H1 (cell line): ENCODE results near the gene CHAC1. TPM values are rescaled to one million over a fixed set of nuclear protein-coding genes. Genes with fewer than 3 reads are reported as not detected.

Experiments used
- CTCF ChIA-PET: fragments of 300-600 bp; sonication (Branson Sonifier 250); formaldehyde crosslinking; loops from one replicate; lab custom pipeline; 2021; ENCODE audit not compliant: partially characterized antibody; lab: Charles Lee
- POLR2A ChIA-PET: fragments of 300-600 bp; sonication (Branson Sonifier 250); formaldehyde crosslinking; loops from one replicate; lab custom pipeline; 2021; ENCODE audit warnings: inconsistent platforms; ENCODE audit not compliant: partially characterized antibody; lab: Charles Lee
- DNase-seq, 2 experiments: peaks; one replicate each; pipeline versions ENCODE4 v3.0.0 to v3.0.0-alpha.2; 2010 to 2022; ENCODE audit warnings: low spot score in 2 of 2, low read depth in 1 of 2, mixed read lengths in 1 of 2
- FAIRE-seq: peaks from 2 replicates; lab custom pipeline; 2011; peaks lifted over from hg19 to GRCh38; lab: Jason Lieb, UNC
- H2AFZ ChIP-seq: 2 replicates; pipeline ENCODE4 v1.8.1; 2012; ENCODE audit warnings: low read length, inconsistent platforms
- H2AK5ac ChIP-seq: 2 replicates; pipeline ENCODE4 v1.6.1; 2013; ENCODE audit warnings: low read depth, low read length
- H2BK120ac ChIP-seq: replicated peaks from 2 replicates; pipeline ENCODE3; 2013; ENCODE audit warnings: low read depth, low read length, inconsistent platforms
- H2BK12ac ChIP-seq: 2 replicates; pipeline ENCODE4 v1.6.1; 2013; ENCODE audit warnings: low read depth, low read length
- H2BK15ac ChIP-seq: 2 replicates; pipeline ENCODE4 v1.6.1; 2013; ENCODE audit warnings: low read length
- H2BK20ac ChIP-seq: 2 replicates; pipeline ENCODE4 v1.6.1; 2013; ENCODE audit warnings: low read length
- H2BK5ac ChIP-seq: 2 replicates; pipeline ENCODE4 v1.6.1; 2013; ENCODE audit warnings: low read depth, low read length
- H3K14ac ChIP-seq: 2 replicates; pipeline ENCODE4 v1.6.1; 2013; ENCODE audit warnings: inconsistent platforms; ENCODE audit not compliant: insufficient read length
- H3K18ac ChIP-seq: 2 replicates; pipeline ENCODE4 v1.6.1; 2013; ENCODE audit warnings: low read length; ENCODE audit errors: extremely low read depth
- H3K23ac ChIP-seq: 2 replicates; pipeline ENCODE4 v1.6.1; 2013; ENCODE audit warnings: inconsistent platforms; ENCODE audit not compliant: insufficient read length
- H3K23me2 ChIP-seq: 2 replicates; pipeline ENCODE4 v1.6.1; 2013; ENCODE audit warnings: low read depth, low read length
- H3K27ac ChIP-seq: 2 replicates; pipeline ENCODE4 v1.6.1; 2011; ENCODE audit warnings: low read depth, low read length, inconsistent platforms
- H3K27me3 ChIP-seq, 4 experiments: replicated peaks in 1 of 4; 1 replicate in 1 of 4; 2 replicates in 3 of 4; pipeline versions ENCODE4 v1.6.1 to v1.8.1; 2011 to 2013; ENCODE audit warnings: low read length in 3 of 4, mild to moderate bottlenecking in 3 of 4, inconsistent platforms in 2 of 4, mixed read lengths in 2 of 4, moderate library complexity in 1 of 4; ENCODE audit not compliant: control insufficient read depth in 3 of 4, insufficient read depth in 3 of 4; ENCODE audit errors: extremely low read depth in 1 of 4
- H3K36me3 ChIP-seq, 4 experiments: 2 replicates each; pipeline versions ENCODE4 v1.6.1 to v1.8.1; 2011 to 2013; ENCODE audit warnings: mild to moderate bottlenecking in 4 of 4, low read length in 3 of 4, moderate library complexity in 2 of 4, control low read depth in 1 of 4, inconsistent platforms in 1 of 4; ENCODE audit not compliant: insufficient read depth in 4 of 4, control insufficient read depth in 2 of 4
- H3K4ac ChIP-seq: replicated peaks from 2 replicates; pipeline ENCODE3; 2013; ENCODE audit warnings: low read length, low read depth, mixed read lengths, inconsistent platforms; ENCODE audit not compliant: insufficient read length
- H3K4me1 ChIP-seq, 4 experiments: replicated peaks in 1 of 4; 1 replicate in 1 of 4; 2 replicates in 3 of 4; pipeline versions ENCODE4 v1.6.1 to v1.8.1; 2011 to 2013; ENCODE audit warnings: low read length in 3 of 4, inconsistent platforms in 2 of 4, mixed read lengths in 1 of 4; ENCODE audit not compliant: insufficient read depth in 4 of 4, control insufficient read depth in 3 of 4
- H3K4me2 ChIP-seq, 2 experiments: 2 replicates each; pipeline versions ENCODE4 v1.6.1 to v1.8.1; 2011 to 2013; ENCODE audit warnings: low read depth in 2 of 2, low read length in 2 of 2, control low read depth in 1 of 2, inconsistent platforms in 1 of 2, mild to moderate bottlenecking in 1 of 2; ENCODE audit not compliant: insufficient read depth in 1 of 2
- H3K4me3 ChIP-seq, 4 experiments: fragments of 200-600, 300-600 bp in 1 of 4; sonication (generic), shearing (Covaris generic), sonication (Bioruptor Twin) in 1 of 4; 2 replicates each; pipeline versions ENCODE4 v1.5.1 to v1.8.1; 2011 to 2016; ENCODE audit warnings: low read length in 4 of 4, low read depth in 3 of 4, control low read depth in 2 of 4, inconsistent platforms in 2 of 4, mild to moderate bottlenecking in 2 of 4, mixed read lengths in 1 of 4, moderate library complexity in 1 of 4; ENCODE audit not compliant: insufficient read depth in 2 of 4; ENCODE audit errors: extremely low read depth in 1 of 4
- H3K56ac ChIP-seq: replicated peaks from 2 replicates; pipeline ENCODE3; 2013; ENCODE audit warnings: low read depth, mild to moderate bottlenecking, mixed read lengths, low read length, inconsistent platforms; ENCODE audit not compliant: insufficient read length
- H3K79me1 ChIP-seq: 2 replicates; pipeline ENCODE4 v1.6.1; 2013; ENCODE audit warnings: low read depth, low read length, control low read depth
- H3K79me2 ChIP-seq, 2 experiments: 2 replicates each; pipeline versions ENCODE4 v1.6.1 to v1.8.1; 2012 to 2013; ENCODE audit warnings: low read length in 2 of 2, mild to moderate bottlenecking in 2 of 2, inconsistent platforms in 1 of 2; ENCODE audit not compliant: insufficient read depth in 2 of 2, control insufficient read depth in 1 of 2
- H3K9ac ChIP-seq, 4 experiments: replicated peaks in 1 of 4; 1 replicate in 1 of 4; 2 replicates in 3 of 4; pipeline versions ENCODE4 v1.6.1 to v1.8.1; 2011 to 2013; ENCODE audit warnings: low read depth in 3 of 4, low read length in 3 of 4, control low read depth in 2 of 4, mild to moderate bottlenecking in 2 of 4, moderate library complexity in 2 of 4, inconsistent platforms in 1 of 4; ENCODE audit errors: extremely low read depth in 1 of 4
- H3K9me3 ChIP-seq, 2 experiments: 2 replicates each; pipeline versions ENCODE4 v1.6.1 to v1.8.1; 2012 to 2013; ENCODE audit warnings: mild to moderate bottlenecking in 2 of 2, moderate library complexity in 2 of 2, control low read depth in 1 of 2, inconsistent platforms in 1 of 2, low read depth in 1 of 2, low read length in 1 of 2, mixed read lengths in 1 of 2; ENCODE audit not compliant: insufficient read depth in 2 of 2
- H4K20me1 ChIP-seq, 2 experiments: replicated peaks in 1 of 2; 2 replicates each; pipeline versions ENCODE3 to v1.8.1; 2011 to 2013; ENCODE audit warnings: inconsistent platforms in 2 of 2, low read length in 2 of 2, mild to moderate bottlenecking in 1 of 2; ENCODE audit not compliant: insufficient read depth in 2 of 2, control insufficient read depth in 1 of 2
- H4K5ac ChIP-seq: 2 replicates; pipeline ENCODE4 v1.6.1; 2013; ENCODE audit warnings: low read length, low read depth, mixed read lengths, inconsistent platforms; ENCODE audit not compliant: insufficient read length
- H4K8ac ChIP-seq: 2 replicates; pipeline ENCODE4 v1.8.0; 2013; ENCODE audit warnings: mild to moderate bottlenecking, moderate library complexity, low read length, inconsistent platforms; ENCODE audit not compliant: insufficient read depth; ENCODE audit errors: extremely low read depth
- H4K91ac ChIP-seq: replicated peaks from 2 replicates; pipeline ENCODE3; 2013; ENCODE audit warnings: low read length, mixed read lengths, inconsistent platforms; ENCODE audit not compliant: insufficient read length
- ATF2 ChIP-seq: IDR thresholded peaks from 2 replicates; pipeline ENCODE4 v1.6.1; 2012; ENCODE audit warnings: low read length, inconsistent platforms
- BRCA1 ChIP-seq: IDR thresholded peaks from 2 replicates; pipeline ENCODE4 v1.6.1; 2012; ENCODE audit warnings: low read depth, low read length, improper control_type of control experiment
- FOSL1 ChIP-seq: IDR thresholded peaks from 2 replicates; pipeline ENCODE4 v1.6.1; 2011; ENCODE audit warnings: mild to moderate bottlenecking, low read depth, low read length, moderate library complexity; ENCODE audit not compliant: insufficient read depth
- KDM1A ChIP-seq: fragments of 200-600, 300-600 bp; sonication (generic); IDR thresholded peaks from 2 replicates; pipeline ENCODE4 v1.7.1; 2016; ENCODE audit warnings: mild to moderate bottlenecking, low read length, borderline replicate concordance
- POLR2A ChIP-seq, 2 experiments: IDR thresholded peaks; 1 replicate in 1 of 2; 2 replicates in 1 of 2; pipeline ENCODE4 v1.6.1; 2011; ENCODE audit warnings: low read depth in 2 of 2, low read length in 2 of 2, mild to moderate bottlenecking in 2 of 2; ENCODE audit errors: control extremely low read depth in 1 of 2
- RFX5 ChIP-seq: IDR thresholded peaks from 2 replicates; pipeline ENCODE4 v1.6.1; 2011; ENCODE audit warnings: low read depth, low read length, improper control_type of control experiment, borderline replicate concordance
- SP1 ChIP-seq: IDR thresholded peaks from 2 replicates; pipeline ENCODE4 v1.6.1; 2011; ENCODE audit warnings: low read depth, low read length
- SUZ12 ChIP-seq: fragments of 200-600 bp; sonication (generic); IDR thresholded peaks from 2 replicates; pipeline ENCODE4 v1.6.1; 2012; ENCODE audit warnings: mild to moderate bottlenecking, inconsistent platforms, low read length, moderate library complexity, mixed read lengths
- TBP ChIP-seq: IDR thresholded peaks from 2 replicates; pipeline ENCODE4 v1.6.1; 2011; ENCODE audit warnings: low read depth, low read length, improper control_type of control experiment
- USF2 ChIP-seq: IDR thresholded peaks from 2 replicates; pipeline ENCODE4 v1.6.1; 2011; ENCODE audit warnings: low read length, improper control_type of control experiment
- WGBS, 2 experiments: shearing (Covaris generic) in 1 of 2; methylation state at CpG; one replicate each; pipeline versions ENCODE4 v1.1.6 to v1.1.7; 2013 to 2015; ENCODE audit warnings: low lambda C conversion rate in 2 of 2, mixed read lengths in 2 of 2, inconsistent platforms in 1 of 2, low coverage in 1 of 2, missing lambda C conversion rate in 1 of 2; ENCODE audit not compliant: insufficient replicate concordance in 2 of 2, insufficient coverage in 1 of 2, insufficient read length in 1 of 2; ENCODE audit errors: extremely low coverage in 1 of 2, missing lambda C conversion rate in 1 of 2; 5-methylcytosine and 5-hydroxymethylcytosine counted together
- polyA plus RNA-seq, 7 experiments: library from polyadenylated mRNA; depleted of rRNA in 3 of 7; stranded (reverse) in 5 of 7; unstranded in 2 of 7; fragments of >200 nt in 5 of 7; fragments of 200-250 nt in 2 of 7; gene quantifications; 1 replicate in 5 of 7; 2 replicates in 1 of 7; 4 replicates in 1 of 7; pipeline versions ENCODE4 v1.2.1 to v1.2.3, GENCODE V29; 2011 to 2013; ENCODE audit warnings: missing spikeins in 2 of 7, mixed read lengths in 2 of 7
- total RNA-seq: library from RNA; stranded (reverse); fragmentation: NEBNext Ultra II Directional; extraction: Animal tissue kit (Norgen Biotek cat#: 25700); gene quantifications from 2 replicates; pipeline ENCODE4 v1.2.1, GENCODE V29; 2021

CHAC1 gene
- total and polyA plus RNA-seq, 2 of the 8 experiments (the other 6 are each of a cell fraction or from before 2014, with no cell fraction given), result 34.3 to 159 TPM

GRCh38 chr15:40918799-40919392 lies 34.4 kb upstream of the CHAC1 start:
- peaks cover 0 to 17% (median 4%) of the 10 kb centered on the region in 4 experiments; a peak in 2 of 7 replicates for H3K4me1 ChIP-seq
- 0 out of 2 replicates have a peak overlapping the region, but pooled peaks have one; percentile 16 for H2BK5ac ChIP-seq
- FAIRE-seq (no peak), DNase-seq (no peak)
- H2AK5ac ChIP-seq, result no peak overlapping the region
- H3K14ac ChIP-seq, result no peak overlapping the region
- CTCF ChIA-PET, result interaction anchor here (0.6 to 24.4 kb wide), 5 partner anchors 15 to 103 kb away, joined by 4 to 619 read pairs (median 13); partner anchors contain the start of genes CHAC1, DLL4 and VPS18
- H4K8ac ChIP-seq, result peak overlapping the region; percentile 63; the same call in 1 of the 2 replicates
- H3K36me3 ChIP-seq, result no peaks in the 10 kb centered on the region
- no peak overlapping the region for H2BK15ac ChIP-seq
- no peak overlapping the region for H3K4me3 ChIP-seq
- POLR2A ChIA-PET, result interaction anchor here (0.7 to 43.8 kb wide), 6 partner anchors 9 to 365 kb away, joined by 3 to 1505 read pairs (median 4); partner anchors contain the start of genes CHAC1 and DLL4
- no peak overlapping the region for H2BK120ac ChIP-seq
- no peaks in the 10 kb centered on the region for H3K9me3 ChIP-seq
- no peak overlapping the region for H4K5ac ChIP-seq
- no peak overlapping the region for H3K4me2 ChIP-seq
- no peaks in the 10 kb centered on the region for H3K79me1 ChIP-seq
- peaks cover 4% of the 10 kb centered on the region; the same call in 1 of the 2 replicates for H3K23me2 ChIP-seq
- no peak overlapping the region for H3K27ac ChIP-seq
- H4K20me1 ChIP-seq, result peaks cover 0 to 3% of the 10 kb centered on the region in 2 experiments
- H3K23ac ChIP-seq, result no peak overlapping the region
- peak overlapping the region; percentile 36 for H4K91ac ChIP-seq
- H2BK20ac ChIP-seq, result no peak overlapping the region
- H3K4ac ChIP-seq, result no peak overlapping the region
- H3K18ac ChIP-seq, result no peak overlapping the region
- no peak overlapping the region for H3K56ac ChIP-seq
- 0 out of 2 replicates have a peak overlapping the region, but pooled peaks have one; percentile 39 for H2BK12ac ChIP-seq
- H3K79me2 ChIP-seq, result no peaks in the 10 kb centered on the region
- WGBS, 2 experiments, result 81% methylated on average over 19 of the region's 19 CpGs; no CpG with 5 or more reads in 1 of the 2 experiments
- H3K9ac ChIP-seq, result no peak overlapping the region
- peaks cover 9 to 47% (median 23%) of the 10 kb centered on the region in 4 experiments for H3K27me3 ChIP-seq
- no peak overlapping the region for H2AFZ ChIP-seq
- TF ChIP-seq RFX5 (no peak), ATF2 (no peak), KDM1A (no peak), POLR2A (IDR thresholded peaks at IDR 0.05; ENCODE audit: control extremely low read depth in 1 of 2, low read depth in 2 of 2, low read length in 2 of 2) (no peak), TBP (no peak), BRCA1 (no peak), SP1 (no peak), FOSL1 (no peak), SUZ12 (no peak), USF2 (no peak)
